Keratinocyte (primary cell): ENCODE measurements around the gene SATB1. TPM values are rescaled to one million over a fixed set of nuclear protein-coding genes. Genes with fewer than 3 reads are reported as not detected.

Experiments used
- DNase-seq: peaks from one replicate; pipeline ENCODE4 v3.0.0-alpha.2; 2011; ENCODE audit warnings: low read depth, missing footprints, low spot score
- FAIRE-seq: peaks from 2 replicates; lab custom pipeline; 2011; peaks lifted over from hg19 to GRCh38; lab: Jason Lieb, UNC
- H2AFZ ChIP-seq: 2 replicates; pipeline ENCODE4 v1.6.0; 2012; ENCODE audit warnings: low read length, control low read depth, inconsistent platforms; ENCODE audit not compliant: control insufficient read depth
- H3K27ac ChIP-seq: 2 replicates; pipeline ENCODE4 v1.5.1; 2011; ENCODE audit warnings: low read length; ENCODE audit not compliant: control insufficient read depth, insufficient read depth
- H3K27me3 ChIP-seq: 3 replicates; pipeline ENCODE4 v1.6.0; 2011; ENCODE audit warnings: low read length; ENCODE audit not compliant: control insufficient read depth, insufficient read depth; ENCODE audit errors: extremely low read depth
- H3K36me3 ChIP-seq, 2 experiments: 2 replicates in 1 of 2; 3 replicates in 1 of 2; pipeline ENCODE4 v1.5.1; 2011; ENCODE audit warnings: low read length in 2 of 2, mild to moderate bottlenecking in 1 of 2; ENCODE audit not compliant: control insufficient read depth in 2 of 2, insufficient read depth in 2 of 2; ENCODE audit errors: extremely low read depth in 1 of 2
- H3K4me1 ChIP-seq: 3 replicates; pipeline ENCODE4 v1.5.1; 2011; ENCODE audit warnings: low read length; ENCODE audit not compliant: control insufficient read depth, insufficient read depth; ENCODE audit errors: extremely low read depth
- H3K4me2 ChIP-seq: 3 replicates; pipeline ENCODE4 v1.6.0; 2011; ENCODE audit warnings: low read depth, low read length; ENCODE audit not compliant: control insufficient read depth, insufficient read depth; ENCODE audit errors: extremely low read depth
- H3K4me3 ChIP-seq, 3 experiments: fragments of 200-600 bp in 1 of 3; sonication (generic) in 1 of 3; 2 replicates in 2 of 3; 3 replicates in 1 of 3; pipeline ENCODE4 v1.5.1; 2011 to 2016; ENCODE audit warnings: low read length in 3 of 3, mild to moderate bottlenecking in 3 of 3, control low read depth in 2 of 3, inconsistent platforms in 1 of 3, low read depth in 1 of 3, mixed read lengths in 1 of 3, mixed run types in 1 of 3, moderate library complexity in 1 of 3; ENCODE audit not compliant: control insufficient read depth in 2 of 3, insufficient read depth in 2 of 3; ENCODE audit errors: extremely low read depth in 1 of 3
- H3K79me2 ChIP-seq: 2 replicates; pipeline ENCODE4 v1.6.0; 2012; ENCODE audit warnings: low read length; ENCODE audit not compliant: control insufficient read depth, insufficient read depth
- H3K9ac ChIP-seq: 3 replicates; pipeline ENCODE4 v1.6.0; 2011; ENCODE audit warnings: low read length; ENCODE audit not compliant: control insufficient read depth, insufficient read depth; ENCODE audit errors: extremely low read depth
- H3K9me1 ChIP-seq: 3 replicates; pipeline ENCODE4 v1.6.0; 2011; ENCODE audit warnings: low read length; ENCODE audit not compliant: control insufficient read depth, insufficient read depth; ENCODE audit errors: extremely low read depth
- H3K9me3 ChIP-seq: 2 replicates; pipeline ENCODE4 v1.5.1; 2012; ENCODE audit warnings: low read depth, low read length; ENCODE audit not compliant: control insufficient read depth
- H4K20me1 ChIP-seq: 3 replicates; pipeline ENCODE4 v1.6.0; 2011; ENCODE audit warnings: low read length; ENCODE audit not compliant: control insufficient read depth, insufficient read depth; ENCODE audit errors: extremely low read depth
- EZH2 ChIP-seq: IDR thresholded peaks from one replicate; pipeline ENCODE4 v1.6.1; 2012; ENCODE audit warnings: inconsistent platforms, mild to moderate bottlenecking, low read length, moderate library complexity
- dilution Hi-C: fragments of 300-500 bp; cut with MboI; formaldehyde crosslinking; loops from one replicate; pipeline ENCODE4 v1.7.0; 2020; ENCODE audit warnings: low sequenced_read_pairs; ENCODE audit not compliant: extremely low pct_ligation_motif_present
- polyA plus RNA-seq, 5 experiments: library from polyadenylated mRNA; depleted of rRNA in 3 of 5; stranded (reverse) in 3 of 5; stranded (forward) in 1 of 5; unstranded in 1 of 5; fragments of >200 nt; gene quantifications; 1 replicate in 1 of 5; 2 replicates in 3 of 5; 3 replicates in 1 of 5; pipeline versions ENCODE4 v1.2.1 to v1.2.3, GENCODE V29; 2011 to 2012; ENCODE audit warnings: missing spikeins in 2 of 5, low read depth in 1 of 5, low replicate concordance in 1 of 5
- TF ChIP-seq, protein P1 (sequence below), 3 experiments: IDR thresholded peaks in 1 of 3; conservative IDR thresholded peaks in 1 of 3; optimal IDR thresholded peaks in 1 of 3; 2 replicates in 2 of 3; 3 replicates in 1 of 3; pipeline versions ENCODE3 to v1.5.1; 2011; ENCODE audit warnings: low read length in 3 of 3, mild to moderate bottlenecking in 3 of 3, moderate library complexity in 2 of 3, control low read depth in 1 of 3, inconsistent platforms in 1 of 3; ENCODE audit not compliant: insufficient read depth in 2 of 3; ENCODE audit errors: extremely low read depth in 1 of 3

SATB1 gene
- polyA plus RNA-seq, 1 donor (not counting 4 experiments of a cell fraction or from before 2014, with no cell fraction given), result 7.8 TPM

DNA sequence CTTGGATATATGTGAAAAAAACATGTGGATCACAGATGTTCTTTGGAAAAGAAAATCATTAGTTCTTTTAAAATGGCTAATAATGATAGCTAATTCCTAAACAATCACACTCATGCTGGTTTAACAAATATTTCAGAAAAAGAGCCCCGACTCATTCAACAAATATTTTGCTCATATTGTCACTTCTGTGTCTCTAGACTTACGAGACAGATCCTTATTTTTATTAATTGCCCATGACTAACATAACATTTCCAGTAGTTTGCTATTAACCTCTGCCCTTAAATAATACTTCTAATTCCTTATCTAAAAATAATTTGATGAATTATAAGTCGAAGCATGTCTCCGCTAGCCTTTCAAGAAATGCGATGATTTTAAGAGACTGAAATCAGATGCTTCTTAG is 70.4 kb downstream of the SATB1 start:
- Histone ChIP-seq H3K9me1 (no peaks in the 10 kb centered on the region), H3K27me3 (no peaks in the 10 kb centered on the region), H4K20me1 (no peaks in the 10 kb centered on the region), H3K4me1 (no peaks in the 10 kb centered on the region), H3K79me2 (no peaks in the 10 kb centered on the region), H3K27ac (no peak overlapping the region), H3K36me3 (no peaks in the 10 kb centered on the region), H3K9me3 (no peaks in the 10 kb centered on the region), H3K9ac (no peak overlapping the region), H3K4me2 (no peak overlapping the region), H2AFZ (no peak overlapping the region), H3K4me3 (no peak overlapping the region)
- DNase-seq (no peak), FAIRE-seq (no peak)
- TF ChIP-seq EZH2, result no peak
- TF ChIP-seq, protein P1, sequence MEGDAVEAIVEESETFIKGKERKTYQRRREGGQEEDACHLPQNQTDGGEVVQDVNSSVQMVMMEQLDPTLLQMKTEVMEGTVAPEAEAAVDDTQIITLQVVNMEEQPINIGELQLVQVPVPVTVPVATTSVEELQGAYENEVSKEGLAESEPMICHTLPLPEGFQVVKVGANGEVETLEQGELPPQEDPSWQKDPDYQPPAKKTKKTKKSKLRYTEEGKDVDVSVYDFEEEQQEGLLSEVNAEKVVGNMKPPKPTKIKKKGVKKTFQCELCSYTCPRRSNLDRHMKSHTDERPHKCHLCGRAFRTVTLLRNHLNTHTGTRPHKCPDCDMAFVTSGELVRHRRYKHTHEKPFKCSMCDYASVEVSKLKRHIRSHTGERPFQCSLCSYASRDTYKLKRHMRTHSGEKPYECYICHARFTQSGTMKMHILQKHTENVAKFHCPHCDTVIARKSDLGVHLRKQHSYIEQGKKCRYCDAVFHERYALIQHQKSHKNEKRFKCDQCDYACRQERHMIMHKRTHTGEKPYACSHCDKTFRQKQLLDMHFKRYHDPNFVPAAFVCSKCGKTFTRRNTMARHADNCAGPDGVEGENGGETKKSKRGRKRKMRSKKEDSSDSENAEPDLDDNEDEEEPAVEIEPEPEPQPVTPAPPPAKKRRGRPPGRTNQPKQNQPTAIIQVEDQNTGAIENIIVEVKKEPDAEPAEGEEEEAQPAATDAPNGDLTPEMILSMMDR (optimal IDR thresholded peaks at IDR 0.05 in 1 of 3, IDR thresholded peaks at IDR 0.05 in 1 of 3, conservative IDR thresholded peaks at IDR 0.05 in 1 of 3; ENCODE audit: extremely low read depth in 1 of 3, insufficient read depth in 2 of 3, low read length in 3 of 3), result no peak
- dilution Hi-C loops, result no loop called here

DNA sequence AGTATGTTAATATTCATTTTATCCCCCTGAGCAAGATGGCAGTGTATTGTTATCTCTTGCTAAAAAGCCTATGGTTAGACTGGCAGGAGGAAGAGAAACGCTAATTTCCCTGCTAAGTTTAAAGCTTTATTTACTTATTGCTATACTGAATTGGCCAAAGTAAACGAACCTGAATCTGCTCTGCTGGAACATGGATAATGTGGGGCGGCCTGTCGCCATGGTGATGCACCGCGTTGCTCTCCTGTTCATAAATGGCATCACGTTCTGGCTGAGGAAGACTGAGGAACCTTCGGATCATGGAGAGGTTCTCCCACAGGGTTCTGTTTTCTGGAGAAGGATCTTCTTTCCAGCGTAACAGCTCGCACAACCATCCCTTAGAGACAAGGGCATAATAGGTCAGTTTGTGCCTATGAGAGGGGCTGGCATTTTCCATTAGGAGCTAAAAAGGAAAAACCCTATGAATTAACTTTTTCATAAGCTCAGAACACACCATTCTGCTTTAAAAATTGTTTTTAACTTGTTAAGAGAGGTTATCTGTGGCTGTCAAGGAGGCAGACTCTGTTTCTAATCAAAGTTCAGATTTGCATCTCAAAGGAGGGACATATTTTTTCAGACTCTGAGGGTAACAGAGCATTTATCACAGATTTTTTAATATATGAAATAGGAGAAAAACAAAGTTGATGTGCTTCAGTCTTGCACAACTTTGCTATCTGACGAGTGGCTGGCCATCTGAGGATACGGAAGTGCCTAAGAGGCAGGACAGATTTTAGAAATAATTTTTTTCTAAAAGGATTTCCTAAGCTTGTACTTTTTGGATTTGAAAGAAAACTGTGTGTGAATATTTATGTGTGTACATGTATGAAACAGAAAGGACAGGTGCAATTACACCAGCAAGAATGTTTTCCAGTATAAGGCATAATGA is 73.1 kb downstream of the SATB1 start:
- H3K27ac ChIP-seq, result no peak overlapping the region
- H3K4me3 ChIP-seq, result no peak overlapping the region
- H3K4me2 ChIP-seq, result no peak overlapping the region
- no peaks in the 10 kb centered on the region for H3K36me3 ChIP-seq
- H3K4me1 ChIP-seq, result no peaks in the 10 kb centered on the region
- no peak for TF ChIP-seq EZH2
- TF ChIP-seq, protein P1 (optimal IDR thresholded peaks at IDR 0.05 in 1 of 3, IDR thresholded peaks at IDR 0.05 in 1 of 3, conservative IDR thresholded peaks at IDR 0.05 in 1 of 3; ENCODE audit: extremely low read depth in 1 of 3, insufficient read depth in 2 of 3, low read length in 3 of 3), result no peak
- H4K20me1 ChIP-seq, result no peaks in the 10 kb centered on the region
- H3K9me1 ChIP-seq, result no peaks in the 10 kb centered on the region
- H3K9me3 ChIP-seq, result no peaks in the 10 kb centered on the region
- no peaks in the 10 kb centered on the region for H3K27me3 ChIP-seq
- DNase-seq (no peak), FAIRE-seq (no peak)
- dilution Hi-C loops, result no loop called here
- H2AFZ ChIP-seq, result no peak overlapping the region
- no peaks in the 10 kb centered on the region for H3K79me2 ChIP-seq
- no peak overlapping the region for H3K9ac ChIP-seq
